GM19328 (cell line): ENCODE results near the gene BCR.

Experiments used
- ATAC-seq: cut with Tn5 transposase; IDR thresholded peaks from one replicate; pipeline ENCODE4 v1.9.1; 2021; ENCODE audit warnings: mild to moderate bottlenecking, moderate library complexity; ENCODE audit not compliant: unreplicated experiment

BCR gene

GRCh38 chr22:23150762-23151161 is 29.5 kb upstream of the BCR start:
- no peak for ATAC-seq

GRCh38 chr22:23151827-23152226 is 28.5 kb upstream of the BCR start:
- ATAC-seq, result no peak

- ATAC-seq, result no peak
Measured at GRCh38 chr22:23152238-23153114, 27.8 kb upstream of the BCR start.

GRCh38 chr22:23153994-23154393 is 26.3 kb upstream of the BCR start:
- no peak for ATAC-seq

- ATAC-seq, result no peak
Measured at GRCh38 chr22:23154461-23154860, 25.8 kb upstream of the BCR start.

- no peak for ATAC-seq
Measured at GRCh38 chr22:23155143-23155542, 25.2 kb upstream of the BCR start.

- ATAC-seq, result no peak
Measured at GRCh38 chr22:23155831-23156230, 24.5 kb upstream of the BCR start.

GRCh38 chr22:23156286-23156685 is 24.0 kb upstream of the BCR start:
- no peak for ATAC-seq

GRCh38 chr22:23157560-23158515 is 22.5 kb upstream of the BCR start:
- ATAC-seq, result no peak

GRCh38 chr22:23158516-23159290 is 21.6 kb upstream of the BCR start:
- no peak for ATAC-seq

GRCh38 chr22:23159291-23159630 is 21.0 kb upstream of the BCR start:
- ATAC-seq, result no peak

GRCh38 chr22:23161029-23161428 is 19.3 kb upstream of the BCR start:
- no peak for ATAC-seq

- no peak for ATAC-seq
Measured at GRCh38 chr22:23161574-23161973, 18.7 kb upstream of the BCR start.

- ATAC-seq, result no peak
Measured at GRCh38 chr22:23163665-23164064, 16.6 kb upstream of the BCR start.

GRCh38 chr22:23164091-23164490 is 16.2 kb upstream of the BCR start:
- no peak for ATAC-seq

- ATAC-seq, result no peak
Measured at GRCh38 chr22:23166042-23166831, 14.1 kb upstream of the BCR start.

- no peak for ATAC-seq
Measured at GRCh38 chr22:23166841-23167616, 13.3 kb upstream of the BCR start.

- ATAC-seq, result no peak
Measured at GRCh38 chr22:23168391-23169042, 11.8 kb upstream of the BCR start.

GRCh38 chr22:23169043-23169406 is 11.3 kb upstream of the BCR start:
- ATAC-seq, result no peak
